ENCODE measurements around the gene USP9X.
A peak's percentile ranks its signal among the peaks of the same experiment; 100 is the strongest.
"Not testable (repeated sequence)": the region's sequence is repeated elsewhere in the genome, so short reads cannot be mapped to it uniquely, and the experiment has no call there.

The USP9X gene

GRCh38 chrX:41118156-41118555, 32.9 kb downstream of the USP9X start:
- peak in 1 of 3 donors; percentile 25 for DNase-seq (ENCODE audit: low read depth in 2 of 3, low spot score in 1 of 3)

- no peak for DNase-seq (ENCODE audit: low read depth in 2 of 3, low spot score in 1 of 3)
Observed at GRCh38 chrX:41119803-41120202, 34.6 kb downstream of the USP9X start.

- DNase-seq (ENCODE audit: low read depth in 2 of 3, low spot score in 1 of 3), result no peak
Observed at GRCh38 chrX:41121766-41122165, 36.5 kb downstream of the USP9X start.

- DNase-seq (ENCODE audit: low read depth in 2 of 3, low spot score in 1 of 3), result no peak
Observed at GRCh38 chrX:41122664-41123257, 37.5 kb downstream of the USP9X start.

- DNase-seq (ENCODE audit: low read depth in 2 of 3, low spot score in 1 of 3), result no peak
Observed at GRCh38 chrX:41127477-41128192, 42.4 kb downstream of the USP9X start.

- DNase-seq (ENCODE audit: low read depth in 2 of 3, low spot score in 1 of 3), result no peak
Observed at GRCh38 chrX:41128955-41129354, 43.7 kb downstream of the USP9X start.

- DNase-seq (ENCODE audit: low read depth in 2 of 3, low spot score in 1 of 3), result no peak
Observed at GRCh38 chrX:41131766-41132165, 46.5 kb downstream of the USP9X start.

- no peak for DNase-seq (ENCODE audit: low read depth in 2 of 3, low spot score in 1 of 3)
Observed at GRCh38 chrX:41133551-41133950, 48.3 kb downstream of the USP9X start.

GRCh38 chrX:41137589-41137988, 52.3 kb downstream of the USP9X start:
- DNase-seq (ENCODE audit: low read depth in 2 of 3, low spot score in 1 of 3), result no peak

GRCh38 chrX:41142130-41142910, 57.1 kb downstream of the USP9X start:
- DNase-seq (ENCODE audit: low read depth in 2 of 3, low spot score in 1 of 3), result no peak

- DNase-seq (ENCODE audit: low read depth in 2 of 3, low spot score in 1 of 3), result no peak
Observed at GRCh38 chrX:41144873-41145272, 59.6 kb downstream of the USP9X start.

- DNase-seq (ENCODE audit: low read depth in 2 of 3, low spot score in 1 of 3), result no peak
Observed at GRCh38 chrX:41145920-41146608, 60.8 kb downstream of the USP9X start.

- DNase-seq (ENCODE audit: low read depth in 2 of 3, low spot score in 1 of 3), result no peak
Observed at GRCh38 chrX:41148553-41148952, 63.3 kb downstream of the USP9X start.

GRCh38 chrX:41150043-41150442, 64.8 kb downstream of the USP9X start:
- DNase-seq (ENCODE audit: low read depth in 2 of 3, low spot score in 1 of 3), result no peak

GRCh38 chrX:41151726-41152125, 66.5 kb downstream of the USP9X start:
- not testable (repeated sequence) for DNase-seq (ENCODE audit: low read depth in 2 of 3, low spot score in 1 of 3)

- DNase-seq (ENCODE audit: low read depth in 2 of 3, low spot score in 1 of 3), result no peak
Observed at GRCh38 chrX:41152221-41152620, 67.0 kb downstream of the USP9X start.

GRCh38 chrX:41153448-41153847, 68.2 kb downstream of the USP9X start:
- DNase-seq (ENCODE audit: low read depth in 2 of 3, low spot score in 1 of 3), result no peak

- DNase-seq (ENCODE audit: low read depth in 2 of 3, low spot score in 1 of 3), result no peak
Observed at GRCh38 chrX:41153957-41154356, 68.7 kb downstream of the USP9X start.

- no peak for DNase-seq (ENCODE audit: low read depth in 2 of 3, low spot score in 1 of 3)
Observed at GRCh38 chrX:41164449-41164848, 79.2 kb downstream of the USP9X start.

GRCh38 chrX:41167888-41168287, 82.6 kb downstream of the USP9X start:
- DNase-seq (ENCODE audit: low read depth in 2 of 3, low spot score in 1 of 3), result no peak

- DNase-seq (ENCODE audit: low read depth in 2 of 3, low spot score in 1 of 3), result no peak
Observed at GRCh38 chrX:41176263-41176662, 91.0 kb downstream of the USP9X start.

GRCh38 chrX:41177297-41177696, 92.1 kb downstream of the USP9X start:
- DNase-seq (ENCODE audit: low read depth in 2 of 3, low spot score in 1 of 3), result no peak

Measured in stimulated activated CD4-positive, alpha-beta T cell treated with anti-CD3 and anti-CD28 coated beads, Interleukin-12 subunit alpha, Interleukin-12 subunit beta, amount 100 ng/mL, for 48 hours (primary cell).